GM21619 (cell line): ENCODE results near the gene DLK1.

Experiments used
- ATAC-seq: cut with Tn5 transposase; IDR thresholded peaks from one replicate; pipeline ENCODE4 v1.9.1; 2021; ENCODE audit not compliant: unreplicated experiment

Gene DLK1

DNA sequence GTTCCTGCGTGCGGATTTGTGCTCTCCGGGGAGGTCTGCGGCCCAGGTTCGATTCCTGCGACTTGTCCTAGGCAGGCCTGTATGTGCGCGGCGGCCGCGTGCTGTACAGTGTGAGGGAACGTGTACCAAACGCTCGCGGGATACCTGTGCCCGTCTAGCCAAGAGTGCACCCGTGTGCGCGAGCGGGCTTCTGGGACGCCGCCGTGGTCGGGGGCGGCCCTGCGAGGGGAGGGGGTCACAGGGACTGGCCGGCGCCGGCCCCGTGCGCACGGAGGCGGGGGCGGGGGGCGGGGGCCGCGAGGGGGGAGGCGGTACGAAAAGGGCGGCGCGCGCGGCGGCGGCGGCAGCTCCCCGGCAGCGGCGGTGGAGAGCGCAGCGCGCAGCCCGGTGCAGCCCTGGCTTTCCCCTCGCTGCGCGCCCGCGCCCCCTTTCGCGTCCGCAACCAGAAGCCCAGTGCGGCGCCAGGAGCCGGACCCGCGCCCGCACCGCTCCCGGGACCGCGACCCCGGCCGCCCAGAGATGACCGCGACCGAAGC is at the start of gene DLK1:
DLK1 (plus strand) TSS at position 343 of the 536 bp plus-strand sequence; CDS start at position 520, 177 bp downstream.
- no peak for ATAC-seq

DNA sequence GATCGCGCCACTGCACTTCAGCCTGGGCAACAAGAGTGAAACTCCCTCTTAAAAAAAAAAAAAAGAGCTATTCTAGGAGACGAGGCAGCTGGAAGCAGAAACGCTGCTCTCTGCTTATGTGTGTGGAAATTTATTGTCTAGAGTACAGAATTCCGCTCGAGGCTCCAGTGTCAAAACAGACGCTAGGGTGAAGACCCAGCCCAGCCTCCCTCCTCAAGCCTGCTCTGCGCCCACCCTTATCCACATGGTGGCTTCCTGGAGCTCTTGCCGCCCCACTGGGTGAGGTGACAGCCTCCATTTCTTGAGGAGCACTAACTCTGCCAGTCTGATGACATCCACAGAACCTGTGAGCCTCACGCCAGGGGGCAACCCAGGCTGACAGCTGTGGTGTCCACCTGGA is 49.5 kb upstream of the DLK1 start:
- no peak for ATAC-seq

DNA sequence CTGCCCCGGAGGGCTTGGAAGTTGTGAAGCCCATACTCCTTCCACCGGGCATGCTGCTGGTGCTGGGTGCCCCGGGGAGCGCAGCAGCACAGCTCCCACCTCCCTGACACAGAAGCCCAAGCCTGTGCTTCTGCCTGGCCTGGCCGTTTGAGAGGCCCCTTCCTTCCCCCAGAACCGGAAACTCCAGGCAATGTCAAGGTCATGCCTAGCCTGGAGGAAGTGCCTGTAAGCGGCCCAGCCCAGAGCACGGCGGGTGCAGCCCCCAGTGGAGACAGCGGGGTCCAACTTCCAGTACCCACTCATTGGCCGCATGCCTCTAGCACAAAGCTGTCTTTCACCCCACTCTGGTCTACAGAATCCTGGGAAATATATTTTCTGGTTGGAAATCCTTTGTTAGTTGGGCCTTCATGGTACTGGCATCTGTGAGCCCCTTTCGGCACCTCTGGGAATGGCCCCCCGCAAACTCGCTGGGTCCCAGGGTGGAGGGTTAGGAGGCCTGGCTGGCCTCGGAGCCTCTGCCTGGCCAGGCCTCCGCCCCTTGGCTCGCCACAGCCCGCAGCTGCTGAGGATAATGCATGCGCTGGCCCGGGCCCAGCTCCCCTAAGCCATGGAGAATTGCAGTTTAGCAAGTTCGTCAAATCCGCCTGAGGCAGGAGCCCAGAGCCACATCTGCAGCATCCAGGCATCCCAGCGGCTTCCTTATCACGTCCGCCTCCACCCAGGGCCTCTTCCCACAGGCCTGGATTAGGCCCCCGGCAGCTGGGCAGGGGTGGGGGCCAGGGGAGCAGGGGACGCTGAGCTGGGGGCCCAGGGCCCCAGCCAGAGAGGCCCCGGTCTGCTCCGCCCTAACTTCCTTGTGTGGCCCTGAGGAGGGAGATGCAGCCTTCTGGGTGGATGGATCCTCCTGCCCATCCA is 48.9 kb upstream of the DLK1 start:
- no peak for ATAC-seq

DNA sequence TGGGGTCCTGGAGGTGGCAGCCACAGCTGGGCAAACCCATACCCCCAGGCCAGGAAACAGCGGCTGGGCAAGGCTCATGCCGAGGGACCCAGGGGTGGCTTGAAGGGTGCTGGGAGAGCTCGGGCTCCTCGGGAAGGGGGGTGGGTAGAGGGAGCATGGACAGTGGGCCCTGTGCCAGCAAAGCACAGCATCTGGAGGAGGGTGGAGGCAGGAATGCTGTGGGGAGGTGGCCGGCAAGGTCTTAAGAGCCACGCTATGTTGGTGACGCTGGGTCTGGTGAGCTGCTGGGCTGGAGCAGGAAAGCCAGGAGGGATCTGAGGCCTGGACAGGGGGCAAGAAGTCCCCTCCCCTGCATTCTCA is 48.2 kb upstream of the DLK1 start:
- ATAC-seq, result no peak

DNA sequence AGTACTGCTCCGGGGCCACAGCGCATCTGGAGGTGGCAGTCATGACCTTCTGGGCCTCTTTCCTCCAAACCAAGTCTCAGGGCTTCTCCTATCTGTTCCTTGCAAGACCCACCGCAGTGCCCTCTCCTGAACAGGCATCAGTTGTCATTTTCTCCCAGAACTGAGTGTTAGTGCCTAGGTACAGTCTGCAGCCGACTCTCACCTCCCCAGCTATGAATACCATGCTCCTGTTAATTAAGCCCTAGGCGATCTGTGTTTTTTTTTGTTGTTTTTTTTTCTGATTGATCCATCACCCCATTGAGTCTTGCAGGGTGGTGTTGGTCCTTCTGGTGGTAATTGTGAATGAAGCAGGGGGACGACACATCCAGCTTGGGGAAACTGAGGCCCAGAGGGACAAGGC is 47.5 kb upstream of the DLK1 start:
- ATAC-seq, result no peak

DNA sequence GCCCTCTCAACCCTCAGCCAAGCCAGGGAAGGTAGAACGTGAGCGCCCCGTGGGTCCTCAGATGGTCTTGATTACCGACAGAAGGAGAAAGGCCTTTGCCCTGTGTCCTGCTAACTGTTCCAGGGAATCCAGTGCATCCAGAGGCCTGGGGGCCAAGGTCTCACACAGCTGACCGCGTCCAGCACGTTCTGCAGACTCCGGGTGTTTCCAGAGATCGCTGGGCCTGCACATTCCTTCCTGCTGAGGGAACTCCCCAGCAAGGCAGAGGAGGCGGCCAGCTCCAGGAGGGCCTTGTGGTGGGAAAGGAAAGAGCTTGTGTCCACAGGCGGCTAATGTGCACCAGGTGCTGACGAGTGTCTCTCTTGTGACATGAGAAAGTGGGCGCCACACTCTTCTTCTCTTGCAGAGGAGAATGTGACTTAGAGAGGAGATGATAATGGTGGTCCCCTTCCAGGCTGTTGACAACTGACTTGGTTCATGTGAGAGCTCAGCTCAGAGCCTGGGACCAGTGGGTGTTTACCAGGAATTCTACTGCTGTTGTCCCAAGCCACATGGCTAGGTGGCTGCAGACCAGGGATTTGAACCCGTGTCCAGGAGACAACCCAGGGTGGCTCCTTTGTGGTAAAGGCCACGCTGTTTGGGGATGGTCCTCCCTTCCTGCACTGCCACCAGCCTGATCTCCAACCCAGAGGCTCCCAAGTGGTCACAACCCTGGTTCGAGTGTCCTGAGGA is 46.8 kb upstream of the DLK1 start:
- no peak for ATAC-seq

DNA sequence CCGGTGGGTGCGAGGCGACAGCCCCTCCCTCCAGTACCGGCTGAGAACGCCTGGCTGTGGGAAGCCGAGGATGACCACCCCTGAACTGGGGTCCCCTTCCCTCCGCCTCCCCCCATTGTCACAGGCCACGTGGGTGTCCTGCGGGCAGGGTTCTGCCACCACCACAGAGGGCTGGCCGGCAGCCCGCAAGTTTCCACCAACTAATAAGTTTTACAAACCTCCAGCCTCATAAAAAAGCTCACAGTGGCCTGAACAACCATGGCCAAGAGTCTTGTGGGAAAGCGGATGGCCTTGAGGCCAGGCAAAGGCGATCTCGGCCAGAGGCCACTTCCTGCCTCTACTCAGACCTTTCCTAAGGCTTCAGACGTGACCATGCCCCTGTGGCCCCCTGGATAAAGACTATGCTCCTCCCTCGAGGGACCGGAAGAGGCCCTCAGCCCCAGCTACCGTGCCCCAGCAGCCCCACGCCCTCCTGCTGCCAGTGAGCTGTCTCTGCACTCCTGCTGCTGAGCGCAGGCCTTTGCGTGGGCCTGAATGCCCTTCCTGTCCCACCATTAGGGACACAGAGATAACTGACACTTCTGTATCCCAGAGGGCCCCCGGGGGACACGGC is 46.1 kb upstream of the DLK1 start:
- ATAC-seq, result no peak

DNA sequence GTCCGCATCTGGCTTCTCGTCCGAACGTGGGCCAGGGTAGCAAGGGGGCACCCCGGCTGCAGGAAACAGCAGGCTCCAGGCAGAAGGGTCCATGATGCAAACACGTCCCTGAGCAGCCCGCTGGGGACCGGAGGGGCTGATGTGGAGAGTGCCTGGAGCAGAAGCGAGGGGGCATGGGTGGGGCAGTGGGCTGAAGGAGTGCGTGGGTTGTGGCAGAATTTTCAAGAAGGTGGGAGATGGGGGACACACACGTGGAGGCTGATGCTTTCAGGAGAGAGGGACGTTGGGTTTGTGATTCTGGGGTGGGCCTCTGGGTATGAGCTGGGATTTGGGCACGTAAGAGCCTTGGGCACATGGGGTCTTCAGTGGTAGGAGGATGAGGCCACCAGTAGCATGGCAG is 45.6 kb upstream of the DLK1 start:
- no peak for ATAC-seq

DNA sequence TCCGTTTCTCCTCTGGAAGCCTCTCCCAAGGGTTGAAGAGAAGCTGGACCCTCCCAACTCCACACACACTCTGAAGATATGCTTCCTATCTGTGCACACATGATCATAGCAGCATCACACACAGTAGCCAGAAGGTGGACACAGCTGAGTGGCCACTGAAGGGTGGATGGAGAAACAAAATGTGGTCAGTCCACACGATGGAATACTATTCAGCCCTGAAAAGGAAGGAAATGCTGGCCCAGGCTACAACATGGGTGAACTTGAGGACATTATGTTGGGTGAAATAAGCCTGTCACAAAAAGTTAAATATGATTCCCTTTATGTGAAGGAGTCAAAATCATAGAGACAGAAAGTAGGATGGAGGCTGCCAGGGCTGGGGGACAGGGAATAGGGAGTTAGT is 43.9 kb upstream of the DLK1 start:
- ATAC-seq, result no peak

DNA sequence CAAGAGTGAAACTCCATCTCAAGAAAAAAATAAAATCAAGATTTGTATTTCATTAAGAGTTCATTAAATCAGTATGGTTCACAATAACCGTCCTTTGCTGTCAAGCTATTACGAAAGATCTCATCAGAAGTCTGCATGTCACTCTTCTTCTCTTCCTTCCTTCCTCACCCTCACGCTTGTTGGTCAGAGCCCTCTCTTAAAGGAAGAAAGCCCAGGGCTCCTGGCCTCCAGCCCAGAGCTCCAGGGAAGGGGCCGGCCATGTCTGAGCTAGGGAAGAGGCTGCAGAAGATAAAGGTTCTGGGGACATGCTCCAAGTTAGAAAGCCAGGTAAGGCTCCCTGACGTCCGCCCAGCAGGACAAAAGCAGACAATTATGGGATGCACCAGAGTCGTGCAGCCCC is 43.1 kb upstream of the DLK1 start:
- ATAC-seq, result no peak

DNA sequence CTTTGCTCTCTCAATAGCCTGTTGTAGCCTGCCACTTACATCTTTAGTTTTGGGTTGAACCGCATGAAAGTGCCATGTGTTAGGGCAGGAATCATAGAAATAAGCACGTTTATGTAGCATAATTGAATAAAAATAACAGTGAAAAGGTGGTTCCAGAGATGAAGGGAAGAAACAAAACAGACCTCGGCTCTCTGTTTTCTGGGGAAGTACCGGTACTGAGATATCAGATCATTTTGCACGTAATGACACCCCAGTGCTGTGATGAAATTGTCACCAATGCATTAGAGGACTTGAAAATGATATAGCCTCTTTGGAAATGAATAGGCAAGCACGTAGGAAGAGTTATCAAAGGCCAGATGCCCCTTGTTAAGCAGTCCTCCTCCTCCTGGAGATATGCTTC is 42.5 kb upstream of the DLK1 start:
- no peak for ATAC-seq

DNA sequence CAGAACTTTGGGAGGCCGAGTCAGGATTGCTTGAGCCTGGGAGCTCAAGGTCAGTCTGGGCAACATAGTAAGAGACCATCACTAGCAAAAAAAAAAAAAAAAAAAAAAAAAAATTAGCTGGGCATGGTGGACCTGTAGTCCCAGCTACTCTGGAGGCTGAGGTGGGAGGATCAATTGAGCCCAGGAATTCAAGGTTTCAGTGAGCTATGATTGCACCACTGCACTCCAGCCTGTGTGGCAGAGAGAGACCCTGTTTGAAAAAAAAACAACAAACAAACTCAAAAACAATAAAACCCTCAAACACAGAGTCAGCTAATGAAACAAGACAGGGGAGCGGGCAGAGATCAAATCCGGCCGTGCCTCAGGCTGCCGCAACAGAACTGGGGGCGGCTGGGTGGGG is 41.7 kb upstream of the DLK1 start:
- ATAC-seq, result no peak

DNA sequence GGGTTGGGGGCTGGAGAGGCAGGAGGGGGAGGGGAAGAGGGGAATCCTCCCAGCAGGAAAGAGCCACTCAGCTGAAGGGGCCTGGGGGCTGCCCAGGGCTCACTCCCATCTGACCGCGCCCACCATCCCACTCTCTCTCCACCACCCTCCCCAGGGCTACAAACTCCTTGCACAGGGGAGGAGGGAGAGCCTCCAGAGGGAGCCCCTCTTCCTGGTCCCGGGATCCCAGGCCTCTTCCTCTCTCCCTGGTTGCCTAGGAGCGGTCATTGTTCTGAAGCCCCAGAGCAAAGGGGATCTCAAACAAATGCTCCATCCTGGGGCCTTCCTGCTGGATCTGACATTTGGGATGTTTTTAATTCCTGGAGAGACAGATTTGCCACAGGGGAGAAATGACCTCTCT is 39.8 kb upstream of the DLK1 start:
- no peak for ATAC-seq

DNA sequence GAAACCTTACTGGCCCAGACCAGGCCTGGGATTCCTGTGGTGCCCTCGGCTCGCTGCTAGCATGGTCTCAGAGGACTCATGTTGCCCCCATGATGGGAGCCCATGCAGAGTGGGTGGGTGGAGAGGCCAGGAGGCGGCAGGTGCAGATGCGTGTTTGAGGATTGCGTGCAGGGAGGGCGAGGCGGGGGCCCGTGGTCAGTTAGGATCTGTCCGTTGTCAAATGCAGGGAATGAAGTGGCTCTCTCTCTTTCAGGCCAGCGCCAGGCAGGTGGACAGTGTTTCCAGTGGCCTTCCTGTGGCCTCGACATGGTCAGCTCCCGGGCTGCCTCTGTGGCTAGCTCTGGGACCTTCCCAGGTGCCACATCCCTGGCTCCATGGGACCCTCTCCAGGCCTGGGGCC is 39.3 kb upstream of the DLK1 start:
- ATAC-seq, result no peak

DNA sequence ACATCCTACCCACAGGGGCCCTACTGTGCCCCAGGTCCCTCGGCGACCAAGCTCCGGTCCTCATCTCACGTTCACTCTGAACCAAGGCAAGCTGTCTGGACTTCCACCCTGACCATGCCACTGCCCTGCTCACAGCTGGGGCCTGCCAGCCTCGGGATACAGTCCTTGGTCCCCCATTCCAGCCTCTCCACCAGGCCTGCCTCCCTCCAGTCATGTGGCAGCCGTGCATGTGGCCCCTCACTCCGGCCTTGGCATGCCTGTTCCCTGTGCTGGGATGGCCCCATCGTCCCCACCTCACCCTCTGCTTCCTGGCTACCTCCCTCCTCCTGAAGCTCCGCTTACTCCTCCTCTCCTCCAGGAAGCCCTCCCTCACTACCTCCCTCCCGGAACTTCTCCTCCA is 38.6 kb upstream of the DLK1 start:
- no peak for ATAC-seq

DNA sequence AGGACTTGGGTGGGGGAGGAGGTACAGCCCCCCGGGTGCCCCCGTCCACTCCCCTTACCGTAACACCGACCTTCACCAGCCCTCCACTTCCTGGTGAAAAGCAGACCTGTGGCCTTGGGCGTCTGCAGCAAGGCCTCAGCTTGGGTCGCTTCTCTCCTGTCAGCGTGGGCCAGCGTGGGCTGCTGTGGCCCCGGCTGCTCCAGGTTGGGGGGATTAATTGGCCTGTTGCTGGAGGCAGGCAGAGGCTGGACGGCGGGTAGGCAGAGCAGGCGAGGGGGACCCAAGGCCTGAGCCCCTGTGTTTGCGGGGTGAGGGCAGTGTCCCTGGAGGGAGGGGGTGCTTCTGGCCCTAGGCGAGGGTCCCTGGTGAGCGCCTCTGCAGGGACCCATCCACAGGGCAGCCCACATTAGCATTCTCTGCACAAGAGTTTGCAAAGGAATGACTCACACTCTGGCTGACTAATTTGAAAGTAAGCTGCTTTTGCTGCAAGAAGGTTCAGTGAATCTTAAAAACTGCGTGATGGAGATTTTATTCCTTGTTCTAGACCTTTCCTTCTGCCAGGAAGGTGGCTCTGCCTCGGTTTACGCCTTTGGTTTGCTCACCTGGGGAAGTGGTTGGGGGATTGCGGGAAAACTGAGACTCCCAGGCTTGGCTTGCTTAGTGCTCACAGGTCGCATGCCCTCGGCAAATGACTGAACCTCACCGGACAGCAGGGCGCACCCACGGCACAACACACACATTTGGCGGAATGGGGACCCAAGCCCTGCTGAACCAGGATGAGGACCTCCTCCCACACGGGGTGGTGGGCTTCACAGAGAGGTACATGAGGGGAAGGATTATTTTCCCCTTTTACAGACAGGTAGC is 37.9 kb upstream of the DLK1 start:
- no peak for ATAC-seq

DNA sequence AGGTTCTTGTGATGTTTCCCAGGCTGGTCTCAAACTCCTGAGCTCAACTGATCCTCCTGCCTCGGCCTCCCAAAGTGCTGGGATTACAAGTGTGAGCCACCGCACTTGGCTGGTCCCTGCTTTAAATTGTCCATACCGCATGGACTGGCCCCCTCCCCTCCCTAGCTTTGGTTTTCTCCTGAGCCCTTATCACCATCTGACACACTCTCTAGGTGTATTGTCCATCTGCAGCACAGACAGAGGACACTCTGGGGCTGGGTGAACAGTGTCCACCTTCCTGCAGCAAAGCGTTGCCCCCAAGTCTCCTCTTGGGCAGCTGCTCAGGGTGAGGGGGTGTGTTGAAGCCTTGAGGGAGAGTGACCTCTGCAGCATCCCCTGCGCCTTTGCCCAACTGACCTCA is 36.0 kb upstream of the DLK1 start:
- no peak for ATAC-seq

DNA sequence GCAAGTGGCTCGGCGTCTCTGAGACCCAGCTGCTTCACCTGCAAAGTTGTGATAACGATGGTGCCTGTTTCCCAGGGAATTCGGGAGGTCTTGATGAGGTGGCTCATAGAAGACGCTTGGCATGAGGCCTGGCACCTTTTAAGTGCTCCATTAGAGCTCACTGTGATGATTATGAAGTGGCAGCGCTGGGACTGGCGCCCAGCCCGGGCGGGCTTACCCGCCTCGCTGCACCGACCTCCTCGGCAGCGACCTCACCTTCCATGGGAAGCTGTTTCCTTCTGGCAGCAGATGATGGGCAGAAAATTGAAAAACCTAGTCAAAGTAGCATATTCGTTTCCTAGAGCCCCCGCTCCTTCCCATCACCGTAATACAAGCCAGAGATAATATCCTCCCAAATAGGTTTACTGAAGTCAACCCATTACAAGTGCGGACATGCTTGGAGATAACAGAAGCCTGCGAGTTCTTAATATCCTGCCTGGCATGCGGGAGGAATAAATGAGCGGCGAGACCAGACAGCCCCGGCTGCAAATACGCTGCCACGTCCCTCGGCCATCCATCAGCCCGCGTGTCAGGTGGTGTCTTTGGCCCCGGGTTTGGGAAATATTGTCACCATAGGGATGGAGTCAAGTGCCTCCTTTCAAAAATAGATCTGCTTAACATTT is 35.2 kb upstream of the DLK1 start:
- no peak for ATAC-seq

DNA sequence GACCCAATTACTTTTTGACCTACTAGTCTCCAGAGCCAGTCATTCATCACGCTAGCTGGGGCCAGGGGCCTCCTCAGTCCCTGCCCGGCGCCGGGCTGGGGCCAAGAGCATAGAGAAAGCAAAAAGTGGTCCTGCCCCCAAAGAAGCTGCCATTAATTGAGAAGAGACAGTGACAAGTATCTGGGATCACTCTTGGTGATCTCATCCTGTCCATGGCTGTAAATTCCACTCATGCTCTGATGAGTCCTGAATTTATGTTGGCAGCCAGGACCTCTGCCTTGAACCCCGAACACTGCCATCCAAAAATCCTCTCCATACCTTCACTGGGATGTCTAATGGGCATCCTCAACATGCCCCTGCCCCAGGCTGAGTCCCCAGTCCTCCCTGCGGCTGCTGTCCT is 34.4 kb upstream of the DLK1 start:
- no peak for ATAC-seq

DNA sequence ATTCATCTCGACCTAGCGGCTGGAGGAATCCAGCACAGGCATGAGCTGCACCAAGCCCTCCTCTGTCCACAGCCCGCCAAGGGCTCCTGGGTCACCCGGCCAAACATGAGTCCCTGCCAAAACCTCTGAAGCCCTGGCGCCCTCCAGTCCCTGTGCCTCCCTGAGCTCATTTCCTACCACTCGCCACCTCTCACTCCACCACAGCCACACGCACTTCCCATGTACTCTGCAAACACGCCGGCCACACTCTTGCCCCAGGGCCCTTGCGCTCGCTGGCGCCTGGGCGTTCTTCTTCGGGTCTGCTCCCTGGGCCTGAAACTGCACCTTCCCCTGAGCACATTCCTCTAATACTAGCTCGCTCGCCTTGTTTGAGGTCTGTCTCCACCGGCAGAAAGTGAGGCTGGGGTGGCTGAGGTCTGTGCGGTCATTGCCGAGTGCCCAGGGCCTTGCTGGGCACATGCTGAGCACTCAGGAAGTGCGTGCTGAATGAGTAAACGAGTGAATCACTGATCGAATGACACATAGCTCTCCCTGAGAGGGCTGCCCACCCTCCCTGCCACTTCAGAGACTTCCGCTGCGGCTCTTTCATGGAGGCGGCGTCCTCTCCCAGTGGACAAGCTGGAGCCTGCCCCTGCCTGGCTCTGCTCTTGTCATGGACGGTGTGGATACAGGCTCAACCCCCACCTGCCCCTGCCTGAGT is 33.7 kb upstream of the DLK1 start:
- no peak for ATAC-seq
